Measurements from ENCODE around the gene SMIM35.
"Not testable (repeated sequence)": the region's sequence is repeated elsewhere in the genome, so short reads cannot be mapped to it uniquely, and the experiment has no call there.

SMIM35 gene

GRCh38 chr11:117978291-117978910, 108.4 kb downstream of the SMIM35 start:
- not testable (repeated sequence) for DNase-seq

- DNase-seq = not testable (repeated sequence)
Measured at GRCh38 chr11:117977612-117978264, 109.0 kb downstream of the SMIM35 start.

GRCh38 chr11:117977029-117977428, 109.7 kb downstream of the SMIM35 start:
- DNase-seq = no peak

GRCh38 chr11:117976445-117976844, 110.3 kb downstream of the SMIM35 start:
- no peak for DNase-seq

- DNase-seq = no peak
Measured at GRCh38 chr11:117973503-117973860, 113.3 kb downstream of the SMIM35 start.

- DNase-seq = no peak
Measured at GRCh38 chr11:117972629-117973502, 113.9 kb downstream of the SMIM35 start.

- no peak for DNase-seq
Measured at GRCh38 chr11:117972044-117972443, 114.7 kb downstream of the SMIM35 start.

- no peak for DNase-seq
Measured at GRCh38 chr11:117970400-117971024, 116.3 kb downstream of the SMIM35 start.

GRCh38 chr11:117969160-117969991, 117.4 kb downstream of the SMIM35 start:
- DNase-seq = no peak

- DNase-seq = no peak
Measured at GRCh38 chr11:117966908-117967307, 119.9 kb downstream of the SMIM35 start.

GRCh38 chr11:117962826-117963225, 123.9 kb downstream of the SMIM35 start:
- no peak for DNase-seq

- DNase-seq = no peak
Measured at GRCh38 chr11:117961896-117962295, 124.9 kb downstream of the SMIM35 start.

GRCh38 chr11:117960406-117960805, 126.4 kb downstream of the SMIM35 start:
- DNase-seq = no peak

- no peak for DNase-seq
Measured at GRCh38 chr11:117959438-117960149, 127.2 kb downstream of the SMIM35 start.

- DNase-seq = no peak
Measured at GRCh38 chr11:117958949-117959348, 127.8 kb downstream of the SMIM35 start.

All from effector CD4-positive, alpha-beta T cell (primary cell).